AG04450 (cell line): ENCODE data around the gene RHOBTB3. TPM values are rescaled to one million over a fixed set of nuclear protein-coding genes. Genes with fewer than 3 reads are reported as not detected.

Source experiments
- CTCF ChIA-PET: fragments of 300-600, 350-600 bp; formaldehyde crosslinking; extraction: SDS; loops from one replicate; lab custom pipeline; 2022; ENCODE audit warnings: antibody characterized with exemption, inconsistent platforms; lab: Charles Lee
- POLR2A ChIA-PET: fragments of 350-600 bp; formaldehyde crosslinking; extraction: SDS; loops from one replicate; lab custom pipeline; 2021; ENCODE audit warnings: antibody characterized with exemption, inconsistent platforms; lab: Yijun Ruan, JAX
- DNase-seq: peaks from one replicate; pipeline ENCODE4 v3.0.0-alpha.2; 2011; ENCODE audit warnings: low read depth, low spot score
- H3K27ac ChIP-seq: one replicate; pipeline ENCODE4 v1.5.1; 2012; ENCODE audit warnings: low read depth, low read length, control low read depth
- H3K27me3 ChIP-seq: one replicate; pipeline ENCODE4 v1.6.0; 2012; ENCODE audit warnings: low read length; ENCODE audit not compliant: control insufficient read depth, insufficient read depth
- H3K4me3 ChIP-seq: 2 replicates; pipeline ENCODE4 v1.5.1; 2011; ENCODE audit warnings: mild to moderate bottlenecking, low read depth, low read length, control low read depth
- H3K9me3 ChIP-seq: 2 replicates; pipeline ENCODE4 v1.5.1; 2012; ENCODE audit warnings: low read length; ENCODE audit not compliant: control insufficient read depth, insufficient read depth
- CTCF ChIP-seq: IDR thresholded peaks from 2 replicates; pipeline ENCODE4 v1.5.1; 2011; ENCODE audit warnings: low read depth, low read length, control low read depth, inconsistent platforms
- polyA plus RNA-seq: library from polyadenylated mRNA; depleted of rRNA; stranded (reverse); fragments of >200 nt; gene quantifications from 2 replicates; pipeline ENCODE4 v1.2.3, GENCODE V29; 2011

Gene RHOBTB3
- polyA plus RNA-seq, 1 experiment, result 360 TPM

GRCh38 chr5:95723632-95724369, 7.3 kb upstream of the RHOBTB3 start:
- DNase-seq, result no peak
- POLR2A ChIA-PET, result interaction anchor here (0.6 to 2.6 kb wide), 2 partner anchors 36 to 77 kb away, joined by 3 to 12 read pairs; no protein-coding TSS in a partner anchor
- no peaks in the 10 kb centered on the region for H3K27me3 ChIP-seq
- TF ChIP-seq CTCF, result no peak
- no peak overlapping the region for H3K4me3 ChIP-seq
- no peak overlapping the region for H3K27ac ChIP-seq
- CTCF ChIA-PET, result interaction anchor here (1.3 to 1.7 kb wide), 2 partner anchors 60 to 79 kb away, joined by 4 to 12 read pairs; no protein-coding TSS in a partner anchor
- no peaks in the 10 kb centered on the region for H3K9me3 ChIP-seq

GRCh38 chr5:95725071-95725820, 5.9 kb upstream of the RHOBTB3 start:
- peak overlapping the region; percentile 62 for H3K27ac ChIP-seq
- TF ChIP-seq CTCF, result no peak
- no peaks in the 10 kb centered on the region for H3K27me3 ChIP-seq
- H3K9me3 ChIP-seq, result no peaks in the 10 kb centered on the region
- DNase-seq, result no peak
- no peak overlapping the region for H3K4me3 ChIP-seq
- ChIA-PET POLR2A (interaction anchor here (0.8 to 2.6 kb wide), 5 partner anchors 12 to 109 kb away, joined by 3 to 12 read pairs (median 5); no protein-coding TSS in a partner anchor), CTCF (interaction anchor here (0.6 to 1.2 kb wide), 4 partner anchors 9 to 1440 kb away, joined by 3 to 4 read pairs (median 3); no protein-coding TSS in a partner anchor)

- Histone ChIP-seq H3K27me3 (no peaks in the 10 kb centered on the region), H3K27ac (peak overlapping the region; percentile 47), H3K4me3 (no peak overlapping the region), H3K9me3 (no peaks in the 10 kb centered on the region)
- DNase-seq, result peak; percentile 18
- TF ChIP-seq CTCF, result no peak
- CTCF ChIA-PET, result interaction anchor here (1.1 to 1.6 kb wide), 3 partner anchors 9 to 120 kb away, joined by 3 to 8 read pairs (median 4); no protein-coding TSS in a partner anchor
- POLR2A ChIA-PET, result interaction anchor here (0.8 to 2.6 kb wide), 5 partner anchors 11 to 108 kb away, joined by 3 to 12 read pairs (median 5); no protein-coding TSS in a partner anchor
Measured at GRCh38 chr5:95725937-95726810, 5.0 kb upstream of the RHOBTB3 start.

GRCh38 chr5:95726811-95727763, 4.0 kb upstream of the RHOBTB3 start:
- no peak for DNase-seq
- TF ChIP-seq CTCF, result no peak
- ChIA-PET CTCF (interaction anchor here (1.0 to 1.6 kb wide), 2 partner anchors 63 kb away, joined by 3 to 8 read pairs; no protein-coding TSS in a partner anchor), POLR2A (interaction anchor here (1.5 kb wide), 1 partner anchor 57 kb away, joined by 9 read pairs; no protein-coding TSS in a partner anchor)
- H3K27ac ChIP-seq, result peak overlapping the region; percentile 47
- H3K4me3 ChIP-seq, result no peak overlapping the region
- peaks cover 2% of the 10 kb centered on the region; the same call in 1 of the 2 replicates for H3K9me3 ChIP-seq
- no peaks in the 10 kb centered on the region for H3K27me3 ChIP-seq
